Stimulated activated CD4-positive, alpha-beta T cell treated with anti-CD3 and anti-CD28 coated beads, Interleukin-1b, Interleukin-23, amount 100 ng/mL, for 1 hour (primary cell): ENCODE measurements around the gene AKAP13.
"Not testable (repeated sequence)": the region's sequence is repeated elsewhere in the genome, so short reads cannot be mapped to it uniquely, and the experiment has no call there.

Experiments
- DNase-seq, 2 donors: peaks; one replicate each; pipeline ENCODE4 v3.0.0-alpha.2; 2020; ENCODE audit warnings: low read depth in 2 of 2

The AKAP13 gene

DNA sequence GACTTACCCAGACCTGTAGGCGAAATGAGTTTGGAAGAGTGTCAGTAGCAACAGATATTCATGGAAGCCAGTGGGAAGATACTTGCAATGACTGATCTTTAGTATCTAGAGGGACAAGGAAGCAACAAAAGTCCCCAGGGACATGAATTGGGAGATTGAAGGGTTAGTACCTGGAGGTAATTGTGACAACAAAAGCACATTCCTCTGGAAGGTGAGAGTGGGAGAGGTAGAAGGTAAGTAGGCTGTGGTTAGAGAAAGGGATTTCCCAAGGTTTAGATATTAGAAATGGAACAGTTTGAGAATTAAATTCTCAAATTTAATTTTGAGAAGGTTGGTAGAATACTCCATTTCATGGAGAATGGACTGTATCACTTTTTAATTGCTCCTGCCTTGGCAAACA, 191.4 kb downstream of the AKAP13 start:
- no peak for DNase-seq

DNA sequence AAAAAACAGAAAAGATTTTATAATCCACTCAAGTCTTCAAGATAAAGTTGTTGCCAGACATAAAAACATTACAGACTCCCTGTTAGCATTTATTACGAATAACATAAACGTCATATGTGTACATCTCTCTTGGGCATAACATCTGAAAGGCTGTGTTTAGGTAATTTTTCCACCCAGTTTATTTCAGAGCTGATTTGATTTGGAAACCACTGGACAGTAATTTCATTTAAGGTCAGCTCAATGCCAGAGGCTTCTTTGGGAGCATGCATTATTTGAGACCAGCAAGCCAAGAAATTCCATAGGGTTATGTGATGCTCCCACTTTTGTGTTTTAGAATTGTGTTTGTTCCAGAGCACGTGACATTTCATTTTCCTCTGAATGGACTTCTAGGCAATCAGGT, 196.0 kb downstream of the AKAP13 start:
- no peak for DNase-seq

DNA sequence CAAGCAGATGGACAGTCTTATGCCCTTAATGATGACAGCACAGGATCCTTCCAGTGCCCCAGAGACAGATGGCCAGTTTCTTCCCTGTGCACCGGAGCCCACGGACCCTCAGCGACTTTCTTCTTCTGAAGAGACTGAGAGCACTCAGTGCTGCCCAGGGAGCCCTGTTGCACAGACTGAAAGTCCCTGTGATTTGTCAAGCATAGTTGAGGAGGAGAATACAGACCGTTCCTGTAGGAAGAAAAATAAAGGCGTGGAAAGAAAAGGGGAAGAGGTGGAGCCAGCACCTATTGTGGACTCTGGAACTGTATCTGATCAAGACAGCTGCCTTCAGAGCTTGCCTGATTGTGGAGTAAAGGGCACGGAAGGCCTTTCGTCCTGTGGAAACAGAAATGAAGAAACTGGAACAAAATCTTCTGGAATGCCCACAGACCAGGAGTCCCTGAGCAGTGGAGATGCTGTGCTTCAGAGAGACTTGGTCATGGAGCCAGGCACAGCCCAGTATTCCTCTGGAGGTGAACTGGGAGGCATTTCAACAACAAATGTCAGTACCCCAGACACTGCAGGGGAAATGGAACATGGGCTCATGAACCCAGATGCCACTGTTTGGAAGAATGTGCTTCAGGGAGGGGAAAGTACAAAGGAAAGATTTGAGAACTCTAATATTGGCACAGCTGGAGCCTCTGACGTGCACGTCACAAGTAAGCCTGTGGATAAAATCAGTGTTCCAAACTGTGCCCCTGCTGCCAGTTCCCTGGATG, 198.7 kb downstream of the AKAP13 start:
- no peak for DNase-seq

DNA sequence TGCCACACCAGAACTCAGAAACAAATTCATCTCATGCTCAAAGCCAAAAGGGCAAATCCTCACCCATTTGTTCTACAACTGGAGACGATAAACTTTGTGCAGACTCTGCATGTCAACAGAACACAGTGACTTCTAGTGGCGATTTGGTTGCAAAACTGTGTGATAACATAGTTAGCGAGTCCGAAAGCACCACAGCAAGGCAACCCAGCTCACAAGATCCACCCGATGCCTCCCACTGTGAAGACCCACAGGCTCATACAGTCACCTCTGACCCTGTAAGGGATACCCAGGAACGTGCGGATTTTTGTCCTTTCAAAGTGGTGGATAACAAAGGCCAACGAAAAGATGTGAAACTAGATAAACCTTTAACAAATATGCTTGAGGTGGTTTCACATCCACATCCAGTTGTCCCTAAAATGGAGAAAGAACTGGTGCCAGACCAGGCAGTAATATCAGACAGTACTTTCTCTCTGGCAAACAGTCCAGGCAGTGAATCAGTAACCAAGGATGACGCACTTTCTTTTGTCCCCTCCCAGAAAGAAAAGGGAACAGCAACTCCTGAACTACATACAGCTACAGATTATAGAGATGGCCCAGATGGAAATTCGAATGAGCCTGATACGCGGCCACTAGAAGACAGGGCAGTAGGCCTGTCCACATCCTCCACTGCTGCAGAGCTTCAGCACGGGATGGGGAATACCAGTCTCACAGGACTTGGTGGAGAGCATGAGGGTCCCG, 199.7 kb downstream of the AKAP13 start:
- no peak for DNase-seq

DNA sequence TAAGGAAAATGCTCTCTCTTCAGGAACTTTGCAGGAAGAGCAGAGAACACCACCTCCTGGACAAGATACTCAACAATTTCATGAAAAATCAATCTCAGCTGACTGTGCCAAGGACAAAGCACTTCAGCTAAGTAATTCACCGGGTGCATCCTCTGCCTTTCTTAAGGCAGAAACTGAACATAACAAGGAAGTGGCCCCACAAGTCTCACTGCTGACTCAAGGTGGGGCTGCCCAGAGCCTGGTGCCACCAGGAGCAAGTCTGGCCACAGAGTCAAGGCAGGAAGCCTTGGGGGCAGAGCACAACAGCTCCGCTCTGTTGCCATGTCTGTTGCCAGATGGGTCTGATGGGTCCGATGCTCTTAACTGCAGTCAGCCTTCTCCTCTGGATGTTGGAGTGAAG, 200.5 kb downstream of the AKAP13 start:
- no peak for DNase-seq

DNA sequence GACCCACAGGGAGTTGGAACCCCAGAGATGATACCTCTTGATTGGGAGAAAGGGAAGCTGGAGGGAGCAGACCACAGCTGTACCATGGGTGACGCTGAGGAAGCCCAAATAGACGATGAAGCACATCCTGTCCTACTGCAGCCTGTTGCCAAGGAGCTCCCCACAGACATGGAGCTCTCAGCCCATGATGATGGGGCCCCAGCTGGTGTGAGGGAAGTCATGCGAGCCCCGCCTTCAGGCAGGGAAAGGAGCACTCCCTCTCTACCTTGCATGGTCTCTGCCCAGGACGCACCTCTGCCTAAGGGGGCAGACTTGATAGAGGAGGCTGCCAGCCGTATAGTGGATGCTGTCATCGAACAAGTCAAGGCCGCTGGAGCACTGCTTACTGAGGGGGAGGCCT, 201.1 kb downstream of the AKAP13 start:
- no peak for DNase-seq

DNA sequence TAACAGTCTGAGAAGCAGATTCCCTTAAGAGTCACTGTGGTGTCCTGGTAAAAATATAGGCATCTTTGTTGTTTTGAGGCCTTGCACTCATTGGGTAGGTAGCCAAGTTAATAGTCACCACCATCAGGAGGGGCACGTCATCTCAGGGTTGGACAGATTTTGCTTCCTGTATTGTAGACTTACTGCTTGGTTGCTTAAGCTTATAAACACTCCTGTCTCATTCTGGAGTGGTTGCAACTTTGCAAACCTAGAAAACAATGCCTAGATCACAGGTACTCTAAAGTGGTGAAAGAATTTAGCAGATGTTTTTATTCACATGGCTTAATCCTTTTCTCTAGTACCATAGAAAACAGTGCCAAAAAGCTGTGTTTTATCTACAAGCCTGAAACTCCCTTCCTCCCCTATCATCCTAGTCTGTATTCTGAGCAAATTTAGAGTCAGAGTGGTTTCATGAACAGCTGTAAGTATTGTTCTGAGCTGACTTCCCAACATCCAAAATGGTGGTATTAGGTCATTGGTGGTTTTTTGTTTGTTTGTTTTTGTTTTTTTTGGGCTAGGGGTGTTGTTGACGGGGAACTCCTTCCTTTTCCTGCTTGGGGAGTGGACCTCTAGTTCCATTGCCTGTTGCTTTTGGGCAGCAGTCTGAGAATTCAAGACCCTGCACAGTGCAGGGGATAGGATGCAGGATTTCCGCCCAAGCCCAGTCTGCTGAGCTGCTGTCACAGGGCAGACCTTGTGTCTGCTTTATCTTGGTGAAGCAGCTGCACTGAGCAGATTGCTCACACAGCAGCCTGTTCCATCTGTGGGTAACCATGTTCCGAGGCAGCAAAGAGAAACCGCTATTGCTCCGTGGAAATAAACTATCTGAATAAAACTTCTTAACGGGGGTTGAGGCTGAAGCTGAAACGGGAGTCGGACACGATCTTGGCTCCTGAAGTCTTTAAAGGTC, 202.0 kb downstream of the AKAP13 start:
- peak; percentile 13 to 29 for DNase-seq

DNA sequence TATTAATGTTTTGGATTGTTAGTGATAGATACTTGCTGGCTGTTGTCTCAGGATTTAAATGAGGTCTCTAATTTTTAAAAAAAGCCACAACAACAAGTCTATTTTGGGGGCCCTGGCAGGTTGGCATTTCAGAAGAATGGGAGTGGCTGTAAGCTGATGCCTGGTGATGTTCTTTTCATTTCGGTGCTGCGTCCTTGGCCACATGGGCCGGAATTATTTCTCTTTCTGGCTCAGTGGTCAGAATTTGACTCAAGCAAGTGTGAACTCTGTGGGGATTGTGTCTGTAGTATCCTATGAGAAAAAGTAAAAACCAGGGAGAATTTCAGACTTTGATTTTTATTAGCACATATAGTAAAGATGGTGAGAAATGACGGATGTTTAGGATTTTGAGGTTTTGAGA, 203.0 kb downstream of the AKAP13 start:
- no peak for DNase-seq

DNA sequence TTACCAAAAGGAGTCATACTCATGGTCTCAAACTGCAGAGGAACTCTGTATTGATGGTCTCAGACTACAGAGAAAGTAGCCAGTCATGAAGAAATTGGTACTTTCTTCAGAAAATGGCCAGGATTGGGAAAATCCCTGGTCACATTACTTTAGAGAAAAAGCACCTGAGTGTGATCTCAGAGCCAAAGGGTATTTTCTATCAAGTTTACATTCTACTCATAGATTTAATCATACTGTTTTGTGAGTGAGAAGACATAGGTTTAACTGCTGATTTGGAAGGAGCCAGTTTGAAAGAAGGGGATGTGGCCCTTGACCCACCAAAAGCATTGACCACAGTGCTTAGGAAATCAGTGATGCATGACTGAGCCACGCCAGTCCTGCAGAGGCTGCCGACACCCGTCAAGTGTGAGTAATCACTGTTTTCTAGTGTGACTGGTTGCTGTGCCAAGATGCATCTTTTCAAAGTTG, 203.6 kb downstream of the AKAP13 start:
- no peak for DNase-seq

DNA sequence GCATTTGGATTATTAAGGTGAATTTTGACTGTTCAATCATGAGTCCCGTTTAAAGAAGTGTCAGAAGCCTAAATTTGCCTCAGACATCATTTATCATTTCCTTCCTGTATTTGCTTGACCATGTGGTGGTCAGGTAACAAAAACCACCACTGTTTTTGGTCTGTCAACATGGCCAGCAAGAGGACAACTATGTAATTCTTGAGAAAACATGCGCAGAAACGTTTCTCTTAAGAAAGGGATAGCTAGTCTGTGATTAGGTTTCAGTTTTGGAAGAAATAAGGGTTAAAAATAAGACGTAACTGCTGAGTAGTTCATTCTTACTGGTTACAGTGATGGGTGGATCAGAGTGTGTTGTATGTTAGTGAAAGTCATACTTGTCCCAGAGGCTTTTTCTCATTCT, 204.5 kb downstream of the AKAP13 start:
- DNase-seq = no peak

DNA sequence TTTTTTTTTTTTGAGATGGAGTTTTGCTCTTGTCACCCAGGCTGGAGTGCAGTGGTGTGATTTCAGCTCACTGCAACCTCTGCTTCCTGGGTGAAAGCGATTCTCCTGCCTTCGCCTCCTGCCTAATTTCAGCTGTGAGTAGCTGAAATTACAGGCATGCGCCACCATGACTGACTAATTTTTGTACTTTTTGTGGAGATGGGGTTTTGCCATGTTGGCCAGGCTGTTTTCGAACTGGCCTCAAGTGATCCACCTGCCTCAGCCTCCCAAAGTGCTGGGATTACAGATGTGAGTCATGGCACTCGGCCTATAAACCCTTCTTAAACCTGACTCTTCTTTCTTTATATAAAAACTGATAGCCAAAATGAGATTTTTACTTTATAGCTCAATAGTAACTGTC, 205.8 kb downstream of the AKAP13 start:
- not testable (repeated sequence) for DNase-seq

DNA sequence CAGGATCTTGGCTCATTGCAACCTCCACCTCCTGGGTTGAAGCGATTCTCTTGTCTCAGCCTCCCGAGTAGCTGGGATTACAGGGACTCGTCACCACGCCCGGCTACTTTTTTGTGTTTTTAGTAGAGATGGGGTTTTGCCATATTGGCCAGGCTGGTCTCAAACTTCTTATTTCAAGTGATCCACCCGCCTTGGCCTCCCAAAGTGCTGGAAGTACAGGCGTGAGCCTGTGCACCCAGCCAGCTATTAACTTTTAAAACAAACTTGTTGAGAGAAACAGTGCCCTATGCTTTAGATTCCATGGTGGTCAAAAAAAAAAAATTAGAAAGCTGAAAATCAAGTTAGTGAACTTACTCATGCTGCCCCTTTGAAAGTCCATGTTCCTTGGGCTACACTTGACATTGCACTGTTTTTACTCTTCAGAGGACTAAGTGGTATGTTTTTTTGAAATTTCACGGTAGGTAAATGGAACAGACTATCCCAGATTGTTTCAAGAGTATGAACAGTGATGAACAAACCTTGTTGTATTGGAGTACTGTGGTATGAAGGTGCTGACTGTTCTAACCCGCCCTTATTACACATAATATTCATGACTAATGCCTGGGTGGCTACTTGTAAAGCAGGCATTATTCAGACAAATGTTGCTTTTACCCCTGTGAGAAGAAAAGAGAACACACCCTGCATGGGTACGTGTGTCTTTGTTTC, 207.5 kb downstream of the AKAP13 start:
- no peak for DNase-seq

DNA sequence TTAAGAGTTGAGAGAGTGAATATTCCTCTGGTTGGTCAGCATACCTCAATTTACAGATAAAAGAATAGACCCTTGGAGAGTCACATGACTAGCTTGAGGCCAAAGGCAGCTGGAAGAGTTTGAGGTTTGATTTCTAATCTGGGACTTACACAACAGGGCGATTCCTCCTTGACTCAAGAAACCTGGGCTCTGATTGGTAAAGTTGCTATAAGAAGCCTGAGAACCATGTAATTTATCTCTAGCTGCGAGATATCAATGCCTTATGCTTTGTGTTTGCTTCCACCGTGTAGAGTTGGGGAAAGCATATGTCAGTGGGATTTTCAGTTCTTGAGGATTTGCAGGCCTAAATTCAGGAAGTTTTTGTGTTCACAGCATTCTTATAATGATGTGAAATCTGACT, 208.3 kb downstream of the AKAP13 start:
- no peak for DNase-seq

DNA sequence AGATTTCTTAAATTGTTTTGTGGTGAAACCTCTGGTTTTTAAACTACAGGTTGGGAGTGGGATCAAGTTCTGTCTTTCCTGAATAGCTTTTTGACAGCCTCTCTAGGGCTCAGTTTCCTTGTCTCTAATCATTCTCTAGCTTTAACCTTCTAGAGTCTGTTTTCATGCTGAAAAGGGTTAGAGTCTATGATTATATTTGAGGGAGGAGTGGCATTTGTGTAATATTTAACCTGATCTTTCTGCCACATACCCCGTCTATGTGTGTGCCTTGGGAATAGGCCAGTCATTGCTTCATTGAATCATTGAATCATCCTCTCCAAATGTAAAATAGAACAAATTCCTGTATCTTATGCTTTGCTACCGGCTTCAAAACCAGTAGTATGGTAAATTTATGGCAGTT, 209.4 kb downstream of the AKAP13 start:
- DNase-seq = no peak

DNA sequence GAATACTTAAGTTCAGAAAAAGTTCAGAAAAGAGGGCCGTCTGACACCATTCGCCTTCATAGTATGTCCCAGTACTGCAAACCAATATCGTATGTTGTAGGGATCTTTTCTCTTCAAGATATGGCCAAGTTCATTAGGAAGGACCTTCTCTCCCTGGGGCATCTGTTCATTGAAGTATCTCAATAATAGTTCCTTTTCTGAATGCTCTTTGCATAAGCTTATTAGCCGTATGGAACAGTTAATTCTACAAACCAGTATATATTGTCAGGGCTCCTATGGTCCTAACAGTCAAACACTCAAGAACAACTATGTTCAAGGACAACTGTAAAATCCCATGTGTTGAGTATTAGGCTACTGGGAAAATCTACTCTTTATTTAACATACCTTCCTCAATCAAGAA, 211.2 kb downstream of the AKAP13 start:
- no peak for DNase-seq

DNA sequence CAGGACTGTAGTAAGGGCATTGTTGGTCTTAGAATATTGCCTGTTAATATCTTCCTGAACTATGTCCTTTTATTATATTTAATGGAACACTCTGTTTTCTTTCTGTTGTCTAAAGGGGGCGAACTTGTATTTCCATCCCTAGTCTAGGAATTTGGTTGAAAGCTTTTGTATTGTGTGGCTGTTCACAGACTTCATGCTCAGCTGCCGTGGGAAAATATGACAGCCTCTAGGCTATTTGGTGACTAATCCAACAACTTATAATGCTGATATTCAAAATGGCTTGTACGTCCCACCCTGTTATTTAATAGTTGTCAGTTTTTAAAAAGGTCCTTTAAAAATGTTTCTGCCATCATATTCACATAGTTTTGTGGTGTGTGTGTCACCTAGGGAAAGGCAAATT, 211.7 kb downstream of the AKAP13 start:
- DNase-seq = no peak

DNA sequence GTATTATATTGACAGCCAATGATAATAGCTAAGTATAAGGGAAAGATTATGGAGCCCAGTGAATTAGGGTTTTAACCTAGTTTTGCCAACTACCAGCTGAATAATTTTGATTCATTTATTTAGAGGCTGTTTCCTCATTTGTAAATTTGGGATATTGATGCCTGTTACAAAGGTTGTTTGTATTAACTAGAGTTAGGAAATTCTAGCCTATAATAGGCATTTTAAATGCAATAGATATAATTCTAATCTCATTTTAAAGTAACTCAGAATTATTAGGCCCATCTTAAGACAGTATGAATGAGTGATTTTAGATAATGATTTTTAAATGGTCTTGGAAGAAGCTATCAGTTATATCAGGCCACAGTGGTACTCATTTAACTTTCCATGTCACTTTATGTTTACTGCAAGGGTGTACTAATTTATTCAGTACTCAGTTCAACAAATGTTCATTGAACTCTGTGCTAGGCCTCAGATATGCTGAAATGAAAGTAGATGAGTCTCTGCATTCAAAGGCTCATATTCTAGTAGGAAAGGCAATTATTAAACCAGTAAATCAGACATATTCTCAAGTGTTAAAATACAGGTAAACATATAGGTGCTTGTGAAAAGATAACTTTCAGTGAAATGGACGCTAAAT, 213.5 kb downstream of the AKAP13 start:
- no peak for DNase-seq

DNA sequence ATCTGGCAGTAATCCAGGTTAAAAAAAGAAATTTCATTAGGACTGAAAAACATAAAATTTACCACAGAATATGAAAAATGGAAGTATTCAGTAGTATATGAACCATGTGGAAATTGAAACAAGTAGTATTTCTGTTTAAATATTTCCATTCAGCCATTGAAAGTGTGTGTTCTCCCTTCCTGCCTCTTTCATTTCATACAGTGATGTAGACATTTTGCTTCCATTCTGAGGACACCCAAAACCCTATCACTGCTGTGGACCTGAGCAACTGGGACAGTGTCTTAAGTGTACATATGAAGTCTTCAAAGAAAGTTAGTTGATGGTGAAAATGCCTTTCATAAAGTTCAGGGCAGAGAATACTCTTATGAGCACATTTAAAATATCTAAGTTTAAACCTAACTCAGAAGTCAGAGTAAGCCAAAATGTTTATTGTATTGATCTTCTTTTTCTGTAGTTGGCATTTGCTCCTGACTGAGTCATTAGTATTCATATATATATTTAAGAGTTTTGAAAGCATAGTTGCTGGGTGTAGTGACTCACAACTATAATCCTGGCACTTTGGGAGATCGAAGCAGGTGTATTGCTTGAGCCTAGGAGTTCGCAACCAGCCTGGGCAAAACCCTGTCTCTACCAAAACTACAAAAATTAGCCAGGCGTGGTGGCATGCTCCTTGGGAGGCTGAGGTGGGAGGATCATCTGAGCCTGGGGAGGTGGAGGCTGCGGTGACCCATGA, 215.6 kb downstream of the AKAP13 start:
- no peak for DNase-seq

DNA sequence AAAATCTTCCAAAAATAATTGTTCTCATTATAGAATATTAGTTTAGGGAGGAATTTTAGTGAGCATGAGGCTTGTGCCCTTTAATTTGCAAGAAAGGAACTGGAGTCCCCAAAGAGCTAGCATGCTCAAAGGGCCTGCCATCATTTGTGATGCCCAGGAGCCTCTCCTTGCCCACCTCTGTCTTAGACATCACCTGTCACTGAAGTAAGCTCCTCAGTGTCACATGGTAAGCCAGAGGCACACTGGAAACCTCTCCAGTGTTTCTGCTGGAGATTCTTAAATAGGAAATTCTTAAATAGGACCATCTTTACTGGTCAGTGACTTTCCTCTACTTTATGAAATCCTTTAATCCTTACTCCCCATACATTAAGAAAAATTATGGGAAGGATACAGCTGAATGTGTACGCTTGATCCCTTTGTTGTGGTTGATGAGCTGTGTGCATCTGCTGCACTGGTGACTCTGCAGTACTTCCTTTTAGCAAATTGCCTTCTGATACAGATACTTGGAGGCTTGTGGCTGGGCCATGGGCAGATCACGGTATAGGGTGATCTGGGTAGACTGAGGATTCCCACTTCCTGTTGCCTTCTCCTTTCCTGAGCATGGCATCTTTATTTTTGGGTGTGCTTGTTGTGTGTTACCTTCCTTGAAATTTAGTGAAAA, 216.9 kb downstream of the AKAP13 start:
- no peak for DNase-seq

DNA sequence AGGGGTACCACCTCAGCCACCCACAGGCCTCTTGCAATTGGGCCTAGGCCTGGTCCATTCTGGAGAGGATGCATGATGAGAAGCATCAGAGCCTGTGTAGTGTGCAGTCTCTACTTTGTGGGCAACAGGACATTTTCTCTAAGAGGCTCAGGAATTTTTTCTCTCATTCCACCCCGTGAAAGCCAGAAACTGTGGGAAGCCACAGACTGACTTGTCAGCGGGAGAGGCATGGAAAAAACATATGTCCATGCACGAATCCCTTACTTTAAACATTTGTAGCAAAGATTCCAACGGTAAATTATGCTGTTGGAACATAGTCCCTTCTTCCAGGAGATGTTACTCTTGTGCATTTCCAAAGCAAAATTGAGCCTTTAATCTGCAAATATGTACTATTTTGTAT, 217.8 kb downstream of the AKAP13 start:
- DNase-seq = no peak
